NCI-H748 (cell line): Measurements from ENCODE around the gene PEMT.
"Not testable (repeated sequence)": the region's sequence is repeated elsewhere in the genome, so short reads cannot be mapped to it uniquely, and the experiment has no call there.

Experiments used
- DNase-seq: peaks from one replicate; lab custom pipeline; 2025; ENCODE audit not compliant: unreplicated experiment; lab: John Stamatoyannopoulos, UW

Gene PEMT

DNA sequence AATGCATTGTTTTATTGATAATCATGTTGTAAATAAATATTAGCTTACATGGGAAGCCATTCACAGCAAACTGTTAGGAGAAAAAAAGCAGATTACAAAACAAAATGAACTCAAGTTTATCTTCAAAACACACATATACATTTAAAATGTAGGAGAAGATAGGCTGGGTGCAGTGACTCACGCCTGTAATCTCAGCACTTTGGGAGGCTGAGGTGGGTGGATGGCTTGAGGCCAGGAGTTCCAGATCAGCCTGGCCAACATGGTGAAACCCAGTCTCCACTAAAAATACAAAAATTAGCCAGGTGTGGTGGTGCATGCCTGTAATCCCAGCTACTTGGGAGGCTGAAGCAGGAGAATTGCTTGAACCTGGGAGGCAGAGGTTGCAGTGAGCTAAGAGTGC lies 125.6 kb downstream of the PEMT start:
- DNase-seq = not testable (repeated sequence)

DNA sequence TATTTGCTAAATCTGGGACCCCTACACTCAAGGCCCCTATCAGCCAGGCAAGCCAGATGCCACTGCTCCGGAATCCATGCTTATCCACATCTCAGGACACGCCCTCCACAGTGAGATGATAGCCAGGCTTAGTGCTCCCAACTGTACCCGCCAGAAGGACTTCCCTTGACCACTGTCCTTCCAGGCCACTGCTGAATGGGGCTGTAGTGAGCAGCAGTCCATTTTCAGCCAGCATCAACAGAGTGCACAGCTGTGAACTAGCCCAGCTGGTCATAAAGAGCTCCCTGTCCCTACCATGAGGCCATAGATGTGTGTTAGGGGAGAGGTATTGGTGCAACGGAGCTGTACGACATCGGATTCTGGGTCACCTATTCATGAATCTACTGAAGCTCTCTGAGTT lies 127.7 kb downstream of the PEMT start:
- no peak for DNase-seq

DNA sequence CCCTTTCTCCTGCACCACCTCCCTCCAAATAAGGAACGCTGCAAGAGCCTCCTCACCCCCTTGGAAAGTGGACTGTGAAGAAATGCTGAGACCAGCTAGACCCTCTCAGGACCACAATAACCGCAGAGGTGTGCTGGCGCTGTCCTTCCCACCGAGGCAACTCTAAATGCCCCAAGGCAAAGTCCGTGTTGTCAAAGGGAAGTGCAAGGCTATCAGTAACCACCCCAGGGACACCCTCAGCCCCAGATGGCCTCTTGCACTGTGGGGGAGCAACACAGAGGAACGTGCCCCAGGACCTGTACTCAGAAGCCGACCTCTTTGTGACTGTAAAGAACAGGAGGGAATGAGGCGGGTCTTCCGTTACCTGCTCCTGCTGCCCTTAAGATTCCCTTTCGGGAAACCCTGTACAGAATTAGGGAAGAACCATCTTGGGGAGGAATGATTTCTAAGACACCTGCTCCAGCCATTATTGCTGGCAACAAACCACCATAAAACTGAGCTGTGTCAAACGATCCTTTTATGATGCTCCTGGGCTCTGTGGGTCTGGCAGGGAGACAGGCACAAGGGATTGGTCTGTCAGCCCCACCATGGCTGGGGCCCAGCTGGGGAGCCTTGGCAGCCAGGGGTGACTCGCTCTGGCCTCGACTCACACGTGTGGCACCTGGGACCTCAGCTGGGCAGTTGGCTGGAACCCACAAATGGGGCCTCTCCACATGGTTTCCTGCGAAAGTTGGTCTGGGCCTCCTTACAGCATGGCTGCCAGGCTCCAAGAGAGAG lies 129.3 kb downstream of the PEMT start:
- DNase-seq = no peak

DNA sequence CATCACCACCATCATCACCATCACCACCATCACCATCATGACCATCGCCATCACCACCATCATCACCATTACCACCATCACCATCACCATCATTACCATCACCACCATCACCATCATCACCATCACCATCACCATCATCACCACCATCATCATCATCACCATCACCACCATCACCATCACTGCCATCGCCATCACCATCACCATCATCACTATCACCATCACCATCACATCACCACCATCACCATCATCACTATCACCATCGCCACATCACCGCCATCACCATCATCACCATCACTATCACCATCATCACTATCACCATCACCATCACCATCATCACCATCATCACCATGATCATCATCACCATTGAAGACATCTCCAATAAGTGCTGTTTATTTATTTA lies 131.5 kb downstream of the PEMT start:
- DNase-seq = no peak

DNA sequence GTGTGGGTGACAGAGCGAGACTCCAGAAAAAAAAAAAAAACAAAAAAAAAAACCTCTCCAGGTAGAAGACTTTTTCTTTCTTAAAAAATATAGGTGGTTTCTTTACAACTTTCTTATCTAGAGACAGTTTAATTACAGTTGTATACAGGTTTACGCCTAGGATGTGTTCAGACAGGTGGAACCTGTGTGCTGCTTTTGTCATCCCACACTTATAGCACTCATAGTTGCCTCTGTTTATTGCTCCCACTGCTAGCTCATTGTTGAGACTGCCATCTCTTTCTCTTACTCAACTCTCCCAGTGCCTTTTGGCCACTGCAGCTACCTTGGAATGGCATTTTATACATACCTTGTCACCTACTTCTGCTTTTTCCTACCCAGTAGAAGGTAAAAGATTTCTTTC lies 133.8 kb downstream of the PEMT start:
- no peak for DNase-seq

DNA sequence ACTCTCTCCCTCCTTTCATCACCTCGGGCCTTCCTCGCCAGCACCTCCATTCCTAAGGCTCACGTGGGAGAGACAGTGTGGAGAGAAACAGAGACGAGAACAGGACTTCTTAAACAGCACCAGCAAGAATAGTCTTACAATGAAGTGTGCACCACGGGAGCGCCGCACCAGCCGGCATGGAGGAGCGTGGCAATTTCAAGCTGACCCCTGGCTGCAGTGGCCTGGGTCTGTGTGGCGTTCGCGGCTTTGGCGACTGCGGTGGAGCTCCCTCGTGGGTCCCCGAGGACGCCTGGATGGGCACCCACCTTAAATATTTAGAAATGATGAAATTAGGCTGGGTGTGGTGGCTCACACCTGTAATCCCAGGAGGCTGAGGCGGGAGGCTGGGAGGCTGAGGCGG lies 135.3 kb downstream of the PEMT start:
- no peak for DNase-seq
